Progenitor cell of endocrine pancreas (in vitro differentiated cells): Measurements from ENCODE around the gene NCKAP5. TPM values are rescaled to one million over a fixed set of nuclear protein-coding genes. Genes with fewer than 3 reads are reported as not detected.

Experiments
- DNase-seq: peaks from one replicate; pipeline ENCODE4 v3.0.0; 2021; ENCODE audit warnings: low spot score; ENCODE audit not compliant: unreplicated experiment
- H3K27ac Mint-ChIP-seq: 2 replicates; pipeline ENCODE4 v1.8.0; 2021; ENCODE audit warnings: mild to moderate bottlenecking, moderate library complexity, mixed read lengths
- H3K27me3 Mint-ChIP-seq: 2 replicates; pipeline ENCODE4 v1.8.0; 2021; ENCODE audit warnings: mixed read lengths
- H3K36me3 Mint-ChIP-seq: 2 replicates; pipeline ENCODE4 v1.8.0; 2022; ENCODE audit warnings: mixed read lengths; ENCODE audit not compliant: insufficient read depth
- H3K4me1 Mint-ChIP-seq: 2 replicates; pipeline ENCODE4 v1.8.0; 2021; ENCODE audit warnings: low read depth, mixed read lengths
- H3K4me3 Mint-ChIP-seq: 2 replicates; pipeline ENCODE4 v1.8.0; 2021; ENCODE audit warnings: low read depth, mild to moderate bottlenecking, moderate library complexity, mixed read lengths
- H3K9me3 Mint-ChIP-seq: 2 replicates; pipeline ENCODE4 v1.8.0; 2021; ENCODE audit warnings: low read depth, mixed read lengths
- total RNA-seq: library from RNA; stranded (reverse); gene quantifications from 2 replicates; pipeline ENCODE4 v1.2.1, GENCODE V29; 2021
- TF ChIP-seq, protein P1 (sequence below): fragments of 200-600 bp; sonication (generic); IDR thresholded peaks from one replicate; pipeline ENCODE4 v1.5.0; 2021; ENCODE audit warnings: antibody characterized with exemption, mild to moderate bottlenecking; ENCODE audit not compliant: unreplicated experiment

The NCKAP5 gene
- total RNA-seq, 1 donor from 2014 or later, result 1.7 TPM

DNA sequence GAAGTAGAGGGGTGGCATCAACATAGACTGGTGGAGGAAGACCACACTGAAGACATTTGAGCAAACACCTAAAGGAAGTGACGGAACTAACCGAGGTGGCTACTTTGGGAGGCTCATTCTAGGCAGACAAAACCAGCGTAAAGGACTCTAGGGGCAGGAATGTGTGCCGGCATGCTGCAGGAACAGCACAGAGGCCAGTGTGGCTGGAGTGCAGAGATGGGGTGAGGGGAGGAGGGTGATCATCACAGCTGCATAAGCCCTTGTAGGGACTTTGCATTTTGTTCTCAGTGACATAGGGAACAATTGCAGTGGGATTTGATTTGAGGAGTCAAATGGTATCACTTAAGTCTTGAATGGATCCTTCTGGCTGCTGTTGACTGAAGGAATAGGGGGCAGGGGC, 253.5 kb downstream of the NCKAP5 start:
- TF ChIP-seq, protein P1, sequence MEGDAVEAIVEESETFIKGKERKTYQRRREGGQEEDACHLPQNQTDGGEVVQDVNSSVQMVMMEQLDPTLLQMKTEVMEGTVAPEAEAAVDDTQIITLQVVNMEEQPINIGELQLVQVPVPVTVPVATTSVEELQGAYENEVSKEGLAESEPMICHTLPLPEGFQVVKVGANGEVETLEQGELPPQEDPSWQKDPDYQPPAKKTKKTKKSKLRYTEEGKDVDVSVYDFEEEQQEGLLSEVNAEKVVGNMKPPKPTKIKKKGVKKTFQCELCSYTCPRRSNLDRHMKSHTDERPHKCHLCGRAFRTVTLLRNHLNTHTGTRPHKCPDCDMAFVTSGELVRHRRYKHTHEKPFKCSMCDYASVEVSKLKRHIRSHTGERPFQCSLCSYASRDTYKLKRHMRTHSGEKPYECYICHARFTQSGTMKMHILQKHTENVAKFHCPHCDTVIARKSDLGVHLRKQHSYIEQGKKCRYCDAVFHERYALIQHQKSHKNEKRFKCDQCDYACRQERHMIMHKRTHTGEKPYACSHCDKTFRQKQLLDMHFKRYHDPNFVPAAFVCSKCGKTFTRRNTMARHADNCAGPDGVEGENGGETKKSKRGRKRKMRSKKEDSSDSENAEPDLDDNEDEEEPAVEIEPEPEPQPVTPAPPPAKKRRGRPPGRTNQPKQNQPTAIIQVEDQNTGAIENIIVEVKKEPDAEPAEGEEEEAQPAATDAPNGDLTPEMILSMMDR, result no peak
- no peak overlapping the region for H3K27ac Mint-ChIP-seq
- peaks cover 5% of the 10 kb centered on the region for H3K27me3 Mint-ChIP-seq
- H3K36me3 Mint-ChIP-seq, result no peaks in the 10 kb centered on the region
- H3K4me1 Mint-ChIP-seq, result no peaks in the 10 kb centered on the region
- no peak overlapping the region for H3K4me3 Mint-ChIP-seq
- H3K9me3 Mint-ChIP-seq, result peaks cover 5% of the 10 kb centered on the region
- DNase-seq, result no peak

DNA sequence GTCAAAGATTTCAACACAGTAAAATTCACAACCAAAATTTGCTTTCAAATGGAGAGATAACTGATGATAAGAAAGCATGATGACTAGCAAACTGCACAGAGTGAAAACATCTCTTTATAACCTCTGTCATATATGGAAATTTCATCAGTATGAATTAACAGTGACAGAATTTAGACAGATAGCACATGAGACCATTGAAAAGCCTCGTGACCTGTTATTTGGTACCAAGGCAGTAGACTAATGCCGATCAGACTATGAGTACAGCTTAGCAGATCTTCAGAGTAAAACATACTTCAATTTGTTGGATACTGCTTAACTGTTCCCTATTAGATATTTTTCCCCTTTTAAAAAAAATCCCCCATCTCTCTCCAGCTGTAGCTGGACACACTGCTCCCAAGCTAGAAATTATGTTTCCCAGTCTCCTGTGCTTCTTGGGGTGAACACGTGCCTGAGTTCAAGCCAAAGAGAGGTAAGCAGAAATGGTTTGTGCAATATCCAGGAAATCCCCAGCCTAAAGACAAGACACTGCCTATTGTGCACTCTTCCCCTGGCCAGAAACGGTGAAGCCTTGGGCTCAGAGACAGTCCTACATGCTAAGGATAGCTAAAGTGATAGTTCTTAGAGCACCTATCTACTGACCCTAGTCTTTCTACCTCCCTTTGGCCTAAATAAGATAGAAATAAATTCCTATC, 256.1 kb downstream of the NCKAP5 start:
- peaks cover 7% of the 10 kb centered on the region for H3K9me3 Mint-ChIP-seq
- H3K4me1 Mint-ChIP-seq, result no peaks in the 10 kb centered on the region
- no peaks in the 10 kb centered on the region for H3K36me3 Mint-ChIP-seq
- H3K27ac Mint-ChIP-seq, result no peak overlapping the region
- DNase-seq, result no peak
- peaks cover 5% of the 10 kb centered on the region for H3K27me3 Mint-ChIP-seq
- TF ChIP-seq, protein P1, result no peak
- no peak overlapping the region for H3K4me3 Mint-ChIP-seq

DNA sequence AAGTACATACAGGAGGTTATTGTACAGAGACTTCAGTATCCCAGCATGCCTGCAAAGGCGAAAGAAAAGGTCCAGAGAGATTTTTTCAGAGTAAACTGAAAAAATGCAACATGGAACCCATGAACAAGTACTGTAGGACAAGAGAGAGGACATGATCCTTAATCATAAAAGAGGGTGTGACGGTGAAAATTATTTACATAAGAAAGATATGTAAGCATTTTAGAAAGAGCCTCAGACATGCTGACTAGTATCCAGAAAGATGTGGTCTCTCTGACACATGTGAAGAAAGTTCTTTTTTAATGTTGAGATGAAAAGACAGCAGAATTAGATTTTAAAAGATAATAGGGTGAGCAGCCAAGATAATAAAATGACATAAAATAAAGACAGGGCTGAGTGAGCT, 262.0 kb downstream of the NCKAP5 start:
- Mint-ChIP-seq H3K27ac (no peak overlapping the region), H3K4me1 (no peaks in the 10 kb centered on the region), H3K4me3 (no peak overlapping the region), H3K36me3 (no peaks in the 10 kb centered on the region), H3K9me3 (peaks cover 2% of the 10 kb centered on the region), H3K27me3 (peaks cover 3% of the 10 kb centered on the region)
- TF ChIP-seq, protein P1, result no peak
- DNase-seq, result no peak

DNA sequence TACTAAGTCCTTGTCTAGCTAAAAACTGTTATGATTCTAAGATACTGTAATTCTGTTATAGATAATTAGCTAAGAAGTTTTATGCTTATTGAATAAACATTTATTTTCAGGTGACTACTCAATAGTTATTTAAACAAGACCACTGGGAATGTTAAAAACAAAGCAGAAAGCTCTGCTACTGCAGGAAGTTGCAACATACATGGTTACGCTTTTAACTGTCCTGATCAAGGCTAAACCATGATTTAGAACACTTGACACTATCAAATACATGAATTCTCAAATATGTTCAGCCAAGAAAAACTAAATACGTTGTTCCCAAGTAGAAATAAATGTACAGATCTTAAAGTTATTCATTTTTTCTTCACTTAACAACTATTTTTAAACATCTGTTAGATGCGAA, 263.9 kb downstream of the NCKAP5 start:
- peaks cover 3% of the 10 kb centered on the region for H3K27me3 Mint-ChIP-seq
- TF ChIP-seq, protein P1, result no peak
- DNase-seq, result no peak
- H3K4me3 Mint-ChIP-seq, result no peak overlapping the region
- no peaks in the 10 kb centered on the region for H3K36me3 Mint-ChIP-seq
- peaks cover 2% of the 10 kb centered on the region for H3K9me3 Mint-ChIP-seq
- H3K4me1 Mint-ChIP-seq, result no peaks in the 10 kb centered on the region
- no peak overlapping the region for H3K27ac Mint-ChIP-seq

DNA sequence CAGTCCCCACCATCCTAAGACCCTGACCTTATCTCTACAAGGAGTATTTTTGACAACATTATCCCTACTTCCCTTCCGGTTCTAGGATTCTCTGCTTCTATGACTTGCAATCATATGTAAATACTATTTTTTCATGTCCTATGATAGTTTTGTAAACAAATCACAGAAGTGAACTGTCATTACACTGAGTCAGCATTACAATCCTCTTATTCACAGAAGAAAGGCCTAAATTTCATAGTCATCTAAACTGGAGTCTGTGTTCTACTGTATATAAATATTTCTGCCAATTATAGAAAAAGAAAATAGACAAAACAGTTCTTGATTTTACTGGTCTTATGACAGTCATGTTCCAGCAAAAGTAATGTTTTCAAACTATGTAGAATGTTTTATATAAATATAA, 265.1 kb downstream of the NCKAP5 start:
- peaks cover 3% of the 10 kb centered on the region for H3K27me3 Mint-ChIP-seq
- H3K4me1 Mint-ChIP-seq, result no peaks in the 10 kb centered on the region
- peaks cover 2% of the 10 kb centered on the region for H3K9me3 Mint-ChIP-seq
- no peak overlapping the region for H3K4me3 Mint-ChIP-seq
- no peaks in the 10 kb centered on the region for H3K36me3 Mint-ChIP-seq
- TF ChIP-seq, protein P1, result no peak
- DNase-seq, result no peak
- no peak overlapping the region for H3K27ac Mint-ChIP-seq
